H9 (cell line): ENCODE measurements around the gene NPFF. TPM values are rescaled to one million over a fixed set of nuclear protein-coding genes. Genes with fewer than 3 reads are reported as not detected.

Source experiments
- DNase-seq: peaks from one replicate; pipeline ENCODE4 v3.0.0-alpha.2; 2017
- H2AFZ ChIP-seq: one replicate; pipeline ENCODE4 v1.6.1; 2013; ENCODE audit warnings: mild to moderate bottlenecking, low read length, control low read depth, moderate library complexity
- H2AK5ac ChIP-seq: 2 replicates; pipeline ENCODE4 v1.6.1; 2013; ENCODE audit warnings: low read length, control low read depth, mixed read lengths; ENCODE audit not compliant: insufficient read length
- H2BK120ac ChIP-seq: one replicate; pipeline ENCODE4 v1.6.1; 2013; ENCODE audit warnings: low read depth, mild to moderate bottlenecking, low read length, control low read depth, inconsistent platforms; ENCODE audit not compliant: poor library complexity, severe bottlenecking
- H2BK12ac ChIP-seq: 2 replicates; pipeline ENCODE4 v1.6.1; 2013; ENCODE audit warnings: low read length, control low read depth, mixed read lengths, low read depth; ENCODE audit not compliant: insufficient read length
- H2BK15ac ChIP-seq: 2 replicates; pipeline ENCODE4 v1.6.1; 2013; ENCODE audit warnings: low read depth, low read length, control low read depth
- H2BK20ac ChIP-seq: one replicate; pipeline ENCODE4 v1.6.1; 2013; ENCODE audit warnings: low read depth, mild to moderate bottlenecking, low read length, control low read depth, inconsistent platforms; ENCODE audit not compliant: poor library complexity, severe bottlenecking
- H2BK5ac ChIP-seq: 2 replicates; pipeline ENCODE4 v1.6.1; 2013; ENCODE audit warnings: low read length, control low read depth, mixed read lengths; ENCODE audit not compliant: insufficient read length
- H3K14ac ChIP-seq: 2 replicates; pipeline ENCODE4 v1.6.1; 2013; ENCODE audit warnings: low read length, control low read depth; ENCODE audit not compliant: insufficient read depth
- H3K18ac ChIP-seq: 2 replicates; pipeline ENCODE4 v1.6.1; 2013; ENCODE audit warnings: low read depth, mild to moderate bottlenecking, mixed read lengths, low read length, control low read depth; ENCODE audit not compliant: insufficient read length
- H3K23ac ChIP-seq: 2 replicates; pipeline ENCODE4 v1.6.1; 2013; ENCODE audit warnings: low read length, control low read depth, mixed read lengths, low read depth; ENCODE audit not compliant: insufficient read length
- H3K23me2 ChIP-seq: 2 replicates; pipeline ENCODE4 v1.6.1; 2013; ENCODE audit warnings: low read depth, mild to moderate bottlenecking, mixed read lengths, low read length, control low read depth; ENCODE audit not compliant: insufficient read length, poor library complexity, severe bottlenecking
- H3K27ac ChIP-seq: 2 replicates; pipeline ENCODE4 v1.5.1; 2013; ENCODE audit warnings: low read length, control low read depth, mixed read lengths, low read depth; ENCODE audit not compliant: insufficient read length
- H3K27me3 ChIP-seq: 2 replicates; pipeline ENCODE4 v1.6.1; 2013; ENCODE audit warnings: low read length, control low read depth, inconsistent platforms; ENCODE audit not compliant: insufficient read depth
- H3K4ac ChIP-seq: 2 replicates; pipeline ENCODE4 v1.6.1; 2013; ENCODE audit warnings: low read depth, mild to moderate bottlenecking, control low read depth, inconsistent platforms, low read length, moderate library complexity
- H3K4me1 ChIP-seq: 2 replicates; pipeline ENCODE4 v1.6.1; 2013; ENCODE audit warnings: low read length, control low read depth, inconsistent platforms; ENCODE audit not compliant: insufficient read depth
- H3K4me2 ChIP-seq: 2 replicates; pipeline ENCODE4 v1.6.1; 2013; ENCODE audit warnings: low read length, control low read depth, mixed read lengths; ENCODE audit not compliant: insufficient read length, insufficient read depth
- H3K56ac ChIP-seq: 2 replicates; pipeline ENCODE4 v1.6.1; 2013; ENCODE audit warnings: low read depth, mild to moderate bottlenecking, mixed read lengths, low read length, control low read depth; ENCODE audit not compliant: insufficient read length
- H3K79me1 ChIP-seq: 2 replicates; pipeline ENCODE4 v1.6.1; 2013; ENCODE audit warnings: low read depth, mild to moderate bottlenecking, moderate library complexity, low read length, control low read depth, inconsistent platforms; ENCODE audit not compliant: insufficient read depth, poor library complexity, severe bottlenecking
- H3K79me2 ChIP-seq: 2 replicates; pipeline ENCODE4 v1.6.1; 2013; ENCODE audit warnings: low read length, control low read depth, inconsistent platforms; ENCODE audit not compliant: insufficient read depth
- H3K9ac ChIP-seq: 2 replicates; pipeline ENCODE4 v1.6.1; 2013; ENCODE audit warnings: low read length, control low read depth, mixed read lengths; ENCODE audit not compliant: insufficient read length; ENCODE audit errors: extremely low read depth
- H3K9me3 ChIP-seq: one replicate; pipeline ENCODE4 v1.6.1; 2013; ENCODE audit warnings: low read depth, low read length, inconsistent platforms; ENCODE audit not compliant: control insufficient read depth
- H3T11ph ChIP-seq: one replicate; pipeline ENCODE4 v1.6.1; 2013; ENCODE audit warnings: mild to moderate bottlenecking, low read length, control low read depth, inconsistent platforms
- H4K20me1 ChIP-seq: one replicate; pipeline ENCODE4 v1.6.1; 2013; ENCODE audit not compliant: control insufficient read depth, insufficient read length, insufficient read depth
- H4K5ac ChIP-seq: 2 replicates; pipeline ENCODE4 v1.6.1; 2013; ENCODE audit warnings: low read depth, mild to moderate bottlenecking, mixed read lengths, low read length, control low read depth; ENCODE audit not compliant: insufficient read length
- H4K8ac ChIP-seq: replicated peaks from 2 replicates; pipeline ENCODE4 v1.6.1; 2013; ENCODE audit warnings: low read length, control low read depth, mixed read lengths, low read depth; ENCODE audit not compliant: insufficient read length
- H4K91ac ChIP-seq: 2 replicates; pipeline ENCODE4 v1.6.1; 2013; ENCODE audit warnings: low read depth, mild to moderate bottlenecking, moderate library complexity, mixed read lengths, low read length, control low read depth; ENCODE audit not compliant: insufficient read length
- H3K27ac Mint-ChIP-seq, 3 experiments: 2 replicates in 2 of 3; 3 replicates in 1 of 3; pipeline ENCODE4 v1.8.0; 2020 to 2021; ENCODE audit warnings: mixed read lengths in 3 of 3, mild to moderate bottlenecking in 1 of 3, moderate library complexity in 1 of 3
- H3K27me3 Mint-ChIP-seq: 2 replicates; pipeline ENCODE4 v1.8.0; 2021; ENCODE audit warnings: low read depth, mild to moderate bottlenecking, moderate library complexity, mixed read lengths
- H3K36me3 Mint-ChIP-seq, 3 experiments: 2 replicates in 2 of 3; 3 replicates in 1 of 3; pipeline ENCODE4 v1.8.0; 2020 to 2021; ENCODE audit warnings: low read depth in 3 of 3, mixed read lengths in 3 of 3; ENCODE audit not compliant: insufficient read depth in 1 of 3
- H3K4me1 Mint-ChIP-seq, 2 experiments: 2 replicates each; pipeline ENCODE4 v1.8.0; 2020; ENCODE audit warnings: mixed read lengths in 2 of 2
- H3K4me3 Mint-ChIP-seq, 2 experiments: 2 replicates in 1 of 2; 3 replicates in 1 of 2; pipeline ENCODE4 v1.8.0; 2020 to 2021; ENCODE audit warnings: mild to moderate bottlenecking in 2 of 2, mixed read lengths in 2 of 2, moderate library complexity in 1 of 2
- H3K9me3 Mint-ChIP-seq, 2 experiments: 2 replicates in 1 of 2; 3 replicates in 1 of 2; pipeline ENCODE4 v1.8.0; 2020; ENCODE audit warnings: mild to moderate bottlenecking in 2 of 2, mixed read lengths in 2 of 2, moderate library complexity in 1 of 2
- CTCF ChIP-seq: fragments of 200-600 bp; sonication (generic); conservative IDR thresholded peaks from 3 replicates; pipeline ENCODE4 v1.8.0; 2021; ENCODE audit warnings: antibody characterized with exemption, mild to moderate bottlenecking
- WGBS: extraction: QIAGEN DNeasy Blood & Tissue Kit; methylation state at CpG from one replicate; pipeline ENCODE4 v1.1.7; 2013; ENCODE audit warnings: missing lambda C conversion rate, low lambda C conversion rate, mixed read lengths; ENCODE audit not compliant: insufficient read length; ENCODE audit errors: extremely low coverage; 5-methylcytosine and 5-hydroxymethylcytosine counted together
- long read RNA-seq: library from polyadenylated mRNA; unstranded; transcript quantifications from one replicate; pipeline ENCODE4 v2.0.0, GENCODE V29; 2020
- total RNA-seq: library from RNA; stranded (reverse); gene quantifications from 2 replicates; pipeline ENCODE4 v1.2.1, GENCODE V29; 2021

Gene NPFF
- total RNA-seq, result not detected in 2 replicates
- long read RNA-seq, result 0 reads

GRCh38 chr12:53506881-53507602, at the start of gene NPFF:
Gene NPFF, minus strand, starts transcription at chr12:53507484. Its CDS starts 10 bp downstream, at chr12:53507474.
- Histone ChIP-seq H4K8ac (no peak within 1 kb of the TSS), H3K4me2 (no peak within 1 kb of the TSS), H3T11ph (no peak within 1 kb of the TSS), H2BK120ac (no peak within 1 kb of the TSS), H3K4ac (no peak within 1 kb of the TSS), H3K79me2 (no peaks in the 10 kb centered on the region), H3K9ac (no peak within 1 kb of the TSS), H3K9me3 (no peaks in the 10 kb centered on the region), H4K20me1 (no peaks in the 10 kb centered on the region), H2BK20ac (no peak within 1 kb of the TSS), H3K79me1 (peaks cover 1% of the 10 kb centered on the region), H2AK5ac (no peak within 1 kb of the TSS), H3K4me1 (no peaks in the 10 kb centered on the region), H3K27ac (no peak within 1 kb of the TSS), H2BK12ac (no peak within 1 kb of the TSS), H3K14ac (no peak within 1 kb of the TSS), H4K91ac (no peak within 1 kb of the TSS), H3K23ac (no peak within 1 kb of the TSS), H2BK15ac (no peak within 1 kb of the TSS), H3K56ac (no peak within 1 kb of the TSS), H3K27me3 (no peaks in the 10 kb centered on the region), H3K18ac (no peak within 1 kb of the TSS), H3K23me2 (no peaks in the 10 kb centered on the region), H2AFZ (no peak within 1 kb of the TSS), H2BK5ac (no peak within 1 kb of the TSS), H4K5ac (no peak within 1 kb of the TSS)
- Mint-ChIP-seq H3K4me3 (no peak within 1 kb of the TSS), H3K27ac (peak within 1 kb of the TSS; percentile 82 to 90 (median 86); a peak in 6 of 7 replicates), H3K36me3 (peaks cover 19 to 36% (median 29%) of the 10 kb centered on the region in 3 experiments), H3K27me3 (no peaks in the 10 kb centered on the region), H3K9me3 (no peaks in the 10 kb centered on the region), H3K4me1 (peaks cover 7 to 14% of the 10 kb centered on the region in 2 experiments)
- no peak for TF ChIP-seq CTCF
- no peak for DNase-seq
- WGBS, result no CpG with 5 or more reads among the region's 9 CpGs
